Keratinocyte (primary cell): ENCODE data around the gene PSD4. TPM values are rescaled to one million over a fixed set of nuclear protein-coding genes. Genes with fewer than 3 reads are reported as not detected.

Experiments
- DNase-seq: peaks from one replicate; pipeline ENCODE4 v3.0.0-alpha.2; 2011; ENCODE audit warnings: low read depth, missing footprints, low spot score
- FAIRE-seq: peaks from 2 replicates; lab custom pipeline; 2011; peaks lifted over from hg19 to GRCh38; lab: Jason Lieb, UNC
- H2AFZ ChIP-seq: 2 replicates; pipeline ENCODE4 v1.6.0; 2012; ENCODE audit warnings: low read length, control low read depth, inconsistent platforms; ENCODE audit not compliant: control insufficient read depth
- H3K27ac ChIP-seq: 2 replicates; pipeline ENCODE4 v1.5.1; 2011; ENCODE audit warnings: low read length; ENCODE audit not compliant: control insufficient read depth, insufficient read depth
- H3K27me3 ChIP-seq: 3 replicates; pipeline ENCODE4 v1.6.0; 2011; ENCODE audit warnings: low read length; ENCODE audit not compliant: control insufficient read depth, insufficient read depth; ENCODE audit errors: extremely low read depth
- H3K36me3 ChIP-seq, 2 experiments: 2 replicates in 1 of 2; 3 replicates in 1 of 2; pipeline ENCODE4 v1.5.1; 2011; ENCODE audit warnings: low read length in 2 of 2, mild to moderate bottlenecking in 1 of 2; ENCODE audit not compliant: control insufficient read depth in 2 of 2, insufficient read depth in 2 of 2; ENCODE audit errors: extremely low read depth in 1 of 2
- H3K4me1 ChIP-seq: 3 replicates; pipeline ENCODE4 v1.5.1; 2011; ENCODE audit warnings: low read length; ENCODE audit not compliant: control insufficient read depth, insufficient read depth; ENCODE audit errors: extremely low read depth
- H3K4me2 ChIP-seq: 3 replicates; pipeline ENCODE4 v1.6.0; 2011; ENCODE audit warnings: low read depth, low read length; ENCODE audit not compliant: control insufficient read depth, insufficient read depth; ENCODE audit errors: extremely low read depth
- H3K4me3 ChIP-seq, 3 experiments: fragments of 200-600 bp in 1 of 3; sonication (generic) in 1 of 3; 2 replicates in 2 of 3; 3 replicates in 1 of 3; pipeline ENCODE4 v1.5.1; 2011 to 2016; ENCODE audit warnings: low read length in 3 of 3, mild to moderate bottlenecking in 3 of 3, control low read depth in 2 of 3, inconsistent platforms in 1 of 3, low read depth in 1 of 3, mixed read lengths in 1 of 3, mixed run types in 1 of 3, moderate library complexity in 1 of 3; ENCODE audit not compliant: control insufficient read depth in 2 of 3, insufficient read depth in 2 of 3; ENCODE audit errors: extremely low read depth in 1 of 3
- H3K79me2 ChIP-seq: 2 replicates; pipeline ENCODE4 v1.6.0; 2012; ENCODE audit warnings: low read length; ENCODE audit not compliant: control insufficient read depth, insufficient read depth
- H3K9ac ChIP-seq: 3 replicates; pipeline ENCODE4 v1.6.0; 2011; ENCODE audit warnings: low read length; ENCODE audit not compliant: control insufficient read depth, insufficient read depth; ENCODE audit errors: extremely low read depth
- H3K9me1 ChIP-seq: 3 replicates; pipeline ENCODE4 v1.6.0; 2011; ENCODE audit warnings: low read length; ENCODE audit not compliant: control insufficient read depth, insufficient read depth; ENCODE audit errors: extremely low read depth
- H3K9me3 ChIP-seq: 2 replicates; pipeline ENCODE4 v1.5.1; 2012; ENCODE audit warnings: low read depth, low read length; ENCODE audit not compliant: control insufficient read depth
- H4K20me1 ChIP-seq: 3 replicates; pipeline ENCODE4 v1.6.0; 2011; ENCODE audit warnings: low read length; ENCODE audit not compliant: control insufficient read depth, insufficient read depth; ENCODE audit errors: extremely low read depth
- EZH2 ChIP-seq: IDR thresholded peaks from one replicate; pipeline ENCODE4 v1.6.1; 2012; ENCODE audit warnings: inconsistent platforms, mild to moderate bottlenecking, low read length, moderate library complexity
- dilution Hi-C: fragments of 300-500 bp; cut with MboI; formaldehyde crosslinking; loops from one replicate; pipeline ENCODE4 v1.7.0; 2020; ENCODE audit warnings: low sequenced_read_pairs; ENCODE audit not compliant: extremely low pct_ligation_motif_present
- polyA plus RNA-seq, 5 experiments: library from polyadenylated mRNA; depleted of rRNA in 3 of 5; stranded (reverse) in 3 of 5; stranded (forward) in 1 of 5; unstranded in 1 of 5; fragments of >200 nt; gene quantifications; 1 replicate in 1 of 5; 2 replicates in 3 of 5; 3 replicates in 1 of 5; pipeline versions ENCODE4 v1.2.1 to v1.2.3, GENCODE V29; 2011 to 2012; ENCODE audit warnings: missing spikeins in 2 of 5, low read depth in 1 of 5, low replicate concordance in 1 of 5
- TF ChIP-seq, protein P1 (sequence below), 3 experiments: IDR thresholded peaks in 1 of 3; conservative IDR thresholded peaks in 1 of 3; optimal IDR thresholded peaks in 1 of 3; 2 replicates in 2 of 3; 3 replicates in 1 of 3; pipeline versions ENCODE3 to v1.5.1; 2011; ENCODE audit warnings: low read length in 3 of 3, mild to moderate bottlenecking in 3 of 3, moderate library complexity in 2 of 3, control low read depth in 1 of 3, inconsistent platforms in 1 of 3; ENCODE audit not compliant: insufficient read depth in 2 of 3; ENCODE audit errors: extremely low read depth in 1 of 3

PSD4 gene
- polyA plus RNA-seq, 1 donor (not counting 4 experiments of a cell fraction or from before 2014, with no cell fraction given), result 11.1 TPM

DNA sequence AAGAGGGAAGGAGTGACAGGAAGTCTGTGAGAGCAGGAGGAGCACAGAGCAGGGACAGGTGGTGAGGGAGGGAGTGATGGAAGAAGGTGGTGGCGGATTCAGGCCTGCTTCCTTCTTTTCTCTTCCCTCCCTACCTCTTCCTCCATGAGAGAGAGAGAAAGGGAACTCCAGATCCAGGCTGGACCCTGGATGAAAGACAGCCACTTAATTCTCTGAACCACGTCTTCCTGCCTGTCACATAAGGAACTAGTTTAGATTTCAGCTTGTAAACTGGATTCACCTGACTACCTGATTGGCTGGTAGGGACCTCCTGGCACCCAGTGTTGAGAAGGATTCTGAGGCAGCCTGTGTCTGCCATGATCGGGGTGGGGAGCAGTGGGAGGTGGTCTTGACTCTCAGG is 56.0 kb downstream of the PSD4 start:
- no peaks in the 10 kb centered on the region for H3K36me3 ChIP-seq
- no peak overlapping the region for H3K27ac ChIP-seq
- H3K9me1 ChIP-seq, result no peaks in the 10 kb centered on the region
- H2AFZ ChIP-seq, result no peak overlapping the region
- FAIRE-seq (no peak), DNase-seq (no peak)
- H3K4me1 ChIP-seq, result peaks cover 4% of the 10 kb centered on the region
- no peaks in the 10 kb centered on the region for H3K79me2 ChIP-seq
- dilution Hi-C loops, result no loop called here
- no peak overlapping the region for H3K9ac ChIP-seq
- H3K27me3 ChIP-seq, result no peaks in the 10 kb centered on the region
- no peak overlapping the region for H3K4me3 ChIP-seq
- no peak overlapping the region for H3K4me2 ChIP-seq
- no peaks in the 10 kb centered on the region for H3K9me3 ChIP-seq
- TF ChIP-seq, protein P1, sequence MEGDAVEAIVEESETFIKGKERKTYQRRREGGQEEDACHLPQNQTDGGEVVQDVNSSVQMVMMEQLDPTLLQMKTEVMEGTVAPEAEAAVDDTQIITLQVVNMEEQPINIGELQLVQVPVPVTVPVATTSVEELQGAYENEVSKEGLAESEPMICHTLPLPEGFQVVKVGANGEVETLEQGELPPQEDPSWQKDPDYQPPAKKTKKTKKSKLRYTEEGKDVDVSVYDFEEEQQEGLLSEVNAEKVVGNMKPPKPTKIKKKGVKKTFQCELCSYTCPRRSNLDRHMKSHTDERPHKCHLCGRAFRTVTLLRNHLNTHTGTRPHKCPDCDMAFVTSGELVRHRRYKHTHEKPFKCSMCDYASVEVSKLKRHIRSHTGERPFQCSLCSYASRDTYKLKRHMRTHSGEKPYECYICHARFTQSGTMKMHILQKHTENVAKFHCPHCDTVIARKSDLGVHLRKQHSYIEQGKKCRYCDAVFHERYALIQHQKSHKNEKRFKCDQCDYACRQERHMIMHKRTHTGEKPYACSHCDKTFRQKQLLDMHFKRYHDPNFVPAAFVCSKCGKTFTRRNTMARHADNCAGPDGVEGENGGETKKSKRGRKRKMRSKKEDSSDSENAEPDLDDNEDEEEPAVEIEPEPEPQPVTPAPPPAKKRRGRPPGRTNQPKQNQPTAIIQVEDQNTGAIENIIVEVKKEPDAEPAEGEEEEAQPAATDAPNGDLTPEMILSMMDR (optimal IDR thresholded peaks at IDR 0.05 in 1 of 3, IDR thresholded peaks at IDR 0.05 in 1 of 3, conservative IDR thresholded peaks at IDR 0.05 in 1 of 3; ENCODE audit: extremely low read depth in 1 of 3, insufficient read depth in 2 of 3, low read length in 3 of 3), result no peak
- no peak for TF ChIP-seq EZH2
- H4K20me1 ChIP-seq, result no peaks in the 10 kb centered on the region

DNA sequence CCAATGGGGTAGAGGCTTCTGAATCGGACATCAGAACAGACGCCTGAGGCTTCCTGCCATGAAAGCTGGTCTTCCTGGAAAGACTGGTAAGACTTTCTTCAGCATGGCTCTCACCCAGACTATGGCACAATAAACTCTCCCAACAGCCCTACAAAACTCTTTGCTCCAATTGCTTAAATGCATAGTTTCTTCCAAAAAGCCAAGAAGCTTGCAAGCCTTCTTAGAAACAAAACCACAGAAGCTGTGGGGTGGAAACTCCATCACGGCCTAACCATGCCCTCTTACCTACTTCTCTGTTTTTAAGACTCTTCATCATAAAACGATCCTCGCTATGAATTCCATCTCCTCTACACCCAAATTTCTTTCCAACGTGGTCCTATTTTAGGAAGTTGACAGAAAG is 56.8 kb downstream of the PSD4 start:
- no peak overlapping the region for H2AFZ ChIP-seq
- H3K4me3 ChIP-seq, result no peak overlapping the region
- no peak overlapping the region for H3K4me2 ChIP-seq
- no peak overlapping the region for H3K27ac ChIP-seq
- H3K27me3 ChIP-seq, result no peaks in the 10 kb centered on the region
- dilution Hi-C loops, result no loop called here
- TF ChIP-seq EZH2, result no peak
- TF ChIP-seq, protein P1 (optimal IDR thresholded peaks at IDR 0.05 in 1 of 3, IDR thresholded peaks at IDR 0.05 in 1 of 3, conservative IDR thresholded peaks at IDR 0.05 in 1 of 3; ENCODE audit: extremely low read depth in 1 of 3, insufficient read depth in 2 of 3, low read length in 3 of 3), result no peak
- peaks cover 4% of the 10 kb centered on the region for H3K4me1 ChIP-seq
- no peaks in the 10 kb centered on the region for H3K9me3 ChIP-seq
- no peaks in the 10 kb centered on the region for H3K79me2 ChIP-seq
- H3K36me3 ChIP-seq, result no peaks in the 10 kb centered on the region
- DNase-seq (no peak), FAIRE-seq (no peak)
- no peaks in the 10 kb centered on the region for H3K9me1 ChIP-seq
- no peaks in the 10 kb centered on the region for H4K20me1 ChIP-seq
- no peak overlapping the region for H3K9ac ChIP-seq
